Lower lobe of right lung (tissue), 2 donors: ENCODE measurements around the gene TAMALIN. TPM values are rescaled to one million over a fixed set of nuclear protein-coding genes. Genes with fewer than 3 reads are reported as not detected.

Experiments used
- ATAC-seq, 2 donors: fragments of 200-7000 bp; cut with Tn5 transposase; one replicate each; pipeline ENCODE4 v1.9.1; 2020 to 2022; ENCODE audit warnings: mild to moderate bottlenecking in 2 of 2, moderate library complexity in 2 of 2
- DNase-seq: peaks from one replicate; pipeline ENCODE4 v3.0.0-alpha.2; 2020
- H3K27ac ChIP-seq: fragments of 200-600 bp; one replicate; pipeline ENCODE4 v1.8.0; 2022
- H3K27me3 ChIP-seq: fragments of 200-600 bp; one replicate; pipeline ENCODE4 v1.8.0; 2022; ENCODE audit warnings: low read depth
- H3K36me3 ChIP-seq: fragments of 200-600 bp; one replicate; pipeline ENCODE4 v1.8.0; 2022; ENCODE audit warnings: mild to moderate bottlenecking
- H3K4me1 ChIP-seq: fragments of 200-600 bp; one replicate; pipeline ENCODE4 v1.8.0; 2022
- H3K4me3 ChIP-seq: fragments of 200-600 bp; one replicate; pipeline ENCODE4 v1.8.0; 2022; ENCODE audit warnings: mild to moderate bottlenecking
- H3K9me3 ChIP-seq: fragments of 200-600 bp; one replicate; pipeline ENCODE4 v1.8.0; 2022
- intact Hi-C: fragments of 100-400 bp; cut with DNase I; formaldehyde crosslinking; loops from one replicate; pipeline ENCODE4 v1.11.0; 2022
- total RNA-seq: library from RNA; stranded (reverse); fragmentation: NEBNext Ultra II Directional; extraction: Animal tissue kit (Norgen Biotek cat#: 25700); gene quantifications from one replicate; pipeline ENCODE4 v1.2.1, GENCODE V29; 2021
- TF ChIP-seq, protein P1 (sequence below): fragments of 200-600 bp; IDR thresholded peaks from one replicate; pipeline ENCODE4 v1.8.0; 2022; ENCODE audit warnings: antibody characterized with exemption, mild to moderate bottlenecking
- donor health status: DM: no; HTN: yes; CAD: no; lungs with severe emphysema.

Gene TAMALIN
- total RNA-seq, 1 donor from 2014 or later: 85.5 TPM

DNA sequence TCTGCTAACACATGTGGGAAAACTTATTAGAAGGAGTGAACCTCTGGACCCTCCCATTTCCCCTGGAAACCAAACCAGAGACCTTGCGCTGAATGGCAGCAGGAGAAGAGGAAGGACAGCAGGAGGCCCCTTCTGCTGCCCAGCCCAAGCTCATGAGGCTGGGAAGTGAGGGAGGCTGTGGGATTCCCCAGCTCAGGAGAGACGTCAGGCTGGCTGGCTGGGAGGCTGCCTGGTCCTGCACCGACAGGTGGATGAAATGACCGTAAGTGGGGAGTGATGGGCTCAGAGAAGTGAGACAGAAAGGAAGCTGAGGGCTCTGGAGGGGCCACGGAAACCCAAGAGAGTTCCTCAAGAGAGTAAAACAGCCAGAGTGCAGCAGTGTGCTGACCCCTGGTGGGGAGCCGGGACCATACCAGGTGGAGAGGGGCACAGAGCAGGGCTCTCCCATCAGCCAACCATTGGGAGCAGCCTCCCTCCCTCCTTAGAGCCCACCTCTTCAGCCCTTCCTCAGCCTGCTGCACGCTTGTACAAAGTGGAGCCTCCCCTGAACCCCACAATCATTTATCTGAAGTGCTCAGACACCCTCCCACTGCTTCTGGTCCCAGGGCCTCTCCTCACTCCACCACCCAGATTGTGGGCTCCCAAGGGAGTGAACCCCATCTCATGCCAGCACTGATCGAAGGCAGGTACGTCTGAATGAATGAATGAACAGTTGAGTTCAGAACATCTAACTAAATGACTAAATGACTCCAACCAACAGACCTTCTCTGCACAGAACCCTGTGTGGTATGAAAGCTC lies 14.0 kb downstream of the TAMALIN start:
- Histone ChIP-seq H3K36me3 (peaks cover 1% of the 10 kb centered on the region), H3K4me1 (peaks cover 40% of the 10 kb centered on the region), H3K27me3 (no peaks in the 10 kb centered on the region), H3K27ac (no peak overlapping the region), H3K4me3 (no peak overlapping the region), H3K9me3 (no peaks in the 10 kb centered on the region)
- no peak for DNase-seq
- TF ChIP-seq, protein P1, sequence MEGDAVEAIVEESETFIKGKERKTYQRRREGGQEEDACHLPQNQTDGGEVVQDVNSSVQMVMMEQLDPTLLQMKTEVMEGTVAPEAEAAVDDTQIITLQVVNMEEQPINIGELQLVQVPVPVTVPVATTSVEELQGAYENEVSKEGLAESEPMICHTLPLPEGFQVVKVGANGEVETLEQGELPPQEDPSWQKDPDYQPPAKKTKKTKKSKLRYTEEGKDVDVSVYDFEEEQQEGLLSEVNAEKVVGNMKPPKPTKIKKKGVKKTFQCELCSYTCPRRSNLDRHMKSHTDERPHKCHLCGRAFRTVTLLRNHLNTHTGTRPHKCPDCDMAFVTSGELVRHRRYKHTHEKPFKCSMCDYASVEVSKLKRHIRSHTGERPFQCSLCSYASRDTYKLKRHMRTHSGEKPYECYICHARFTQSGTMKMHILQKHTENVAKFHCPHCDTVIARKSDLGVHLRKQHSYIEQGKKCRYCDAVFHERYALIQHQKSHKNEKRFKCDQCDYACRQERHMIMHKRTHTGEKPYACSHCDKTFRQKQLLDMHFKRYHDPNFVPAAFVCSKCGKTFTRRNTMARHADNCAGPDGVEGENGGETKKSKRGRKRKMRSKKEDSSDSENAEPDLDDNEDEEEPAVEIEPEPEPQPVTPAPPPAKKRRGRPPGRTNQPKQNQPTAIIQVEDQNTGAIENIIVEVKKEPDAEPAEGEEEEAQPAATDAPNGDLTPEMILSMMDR: peak; percentile 66
- intact Hi-C loops: no loop called here
- ATAC-seq: peak; percentile 17 to 24

DNA sequence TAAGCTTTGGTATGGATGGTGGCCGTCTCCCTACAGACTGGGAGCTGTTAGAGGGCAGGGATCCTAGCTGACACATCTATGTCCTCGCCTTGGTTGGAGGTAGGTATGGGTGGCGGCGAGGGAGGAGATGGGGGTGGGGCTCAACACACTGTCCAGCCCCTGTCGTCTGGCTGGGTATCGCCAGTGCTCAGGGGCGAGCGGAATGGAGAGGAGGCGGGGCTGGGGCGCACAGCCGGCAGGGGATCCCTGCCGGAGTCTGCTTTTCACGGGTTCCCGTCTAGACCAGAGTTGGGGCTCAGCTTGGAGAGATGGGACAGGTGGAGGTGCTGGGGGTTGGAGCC lies 16.1 kb downstream of the TAMALIN start:
- Histone ChIP-seq H3K27me3 (no peaks in the 10 kb centered on the region), H3K9me3 (no peaks in the 10 kb centered on the region), H3K27ac (peak overlapping the region; percentile 39), H3K36me3 (no peaks in the 10 kb centered on the region), H3K4me1 (peaks cover 49% of the 10 kb centered on the region), H3K4me3 (peak overlapping the region; percentile 63)
- peak; percentile 1 to 4 for ATAC-seq
- no peak for DNase-seq
- TF ChIP-seq, protein P1: no peak
- intact Hi-C loops: no loop called here

DNA sequence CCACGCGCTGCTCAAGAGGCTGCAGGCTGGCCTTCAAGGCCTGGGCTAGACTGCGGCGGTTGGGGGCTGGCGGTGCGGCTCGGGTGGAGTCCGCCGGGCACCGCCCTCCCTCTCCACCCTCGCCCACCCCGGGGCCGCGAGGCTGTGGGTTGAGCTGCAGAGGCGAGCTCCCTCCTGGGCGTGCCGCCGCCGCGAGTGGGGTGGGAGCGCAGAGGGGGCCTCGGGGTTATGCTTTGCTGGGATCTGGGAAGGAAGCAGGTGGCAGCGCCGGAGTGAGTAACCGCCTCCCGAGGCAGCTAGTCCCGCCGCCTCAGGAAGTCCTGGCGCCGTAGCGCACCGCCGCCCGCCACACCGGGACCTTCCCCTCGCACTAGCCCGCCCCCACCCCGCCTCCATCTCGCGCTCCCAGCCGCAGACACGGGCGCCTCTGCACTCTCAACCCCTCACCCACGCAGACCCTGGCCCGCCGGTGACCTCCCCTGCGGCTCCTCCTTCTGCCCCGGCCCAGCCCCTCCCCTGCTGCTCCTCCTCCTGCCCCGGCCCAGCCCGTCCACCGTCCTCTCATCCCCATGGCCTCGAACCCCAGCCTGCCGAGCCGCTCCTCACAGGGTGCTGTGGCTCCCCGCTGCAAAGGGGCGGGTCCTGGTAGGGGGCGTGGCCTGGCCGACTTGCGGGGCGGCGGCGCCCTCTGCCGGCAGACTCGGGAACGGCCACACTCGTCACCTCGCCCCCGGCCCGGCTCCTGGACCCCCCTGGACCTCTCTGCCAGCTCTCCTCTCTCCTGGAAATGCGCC lies 16.6 kb downstream of the TAMALIN start:
- Histone ChIP-seq H3K4me3 (peak overlapping the region; percentile 63), H3K27me3 (no peaks in the 10 kb centered on the region), H3K36me3 (no peaks in the 10 kb centered on the region), H3K27ac (peak overlapping the region; percentile 62), H3K4me1 (peaks cover 49% of the 10 kb centered on the region), H3K9me3 (no peaks in the 10 kb centered on the region)
- TF ChIP-seq, protein P1: peak; percentile 97
- DNase-seq: peak; percentile 93
- intact Hi-C loops: no loop called here
- ATAC-seq: peak; percentile 81 to 86

DNA sequence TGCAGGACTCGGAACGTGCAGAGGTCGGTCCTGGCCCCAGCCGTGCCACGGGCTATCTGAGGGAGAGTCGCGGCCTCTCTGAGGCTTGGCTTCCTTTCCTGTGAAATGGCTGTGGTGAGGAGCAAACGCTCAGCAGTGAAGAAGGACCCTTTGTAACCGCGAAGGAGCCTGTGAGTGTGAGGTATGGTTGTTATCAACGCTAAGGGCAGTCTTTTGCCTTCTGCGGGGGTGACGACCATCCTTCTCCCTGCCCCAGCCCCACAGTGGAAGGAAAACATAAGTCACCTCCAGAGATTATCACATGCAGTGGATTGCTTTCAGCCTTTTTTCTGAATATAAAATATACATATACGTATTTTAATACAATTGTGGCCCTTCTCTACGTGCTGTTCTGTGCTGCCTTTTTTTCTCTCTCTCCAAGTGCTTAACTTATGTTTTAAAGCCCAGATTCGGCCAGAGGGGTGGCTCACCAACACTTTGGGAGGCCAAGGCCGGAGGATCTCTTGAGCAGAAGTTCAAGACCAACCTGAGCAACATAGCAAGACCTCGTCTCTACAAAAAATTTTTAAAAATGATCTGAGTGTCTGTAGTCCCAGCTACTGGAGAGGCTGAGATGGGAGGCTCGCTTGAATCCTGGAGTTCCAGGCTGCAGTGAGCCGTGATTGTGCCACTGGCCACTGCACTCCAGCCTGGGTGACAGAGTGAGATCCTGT lies 17.4 kb downstream of the TAMALIN start:
- ATAC-seq (no peak), DNase-seq (no peak)
- H3K4me3 ChIP-seq: peak overlapping the region; percentile 63
- intact Hi-C loops: no loop called here
- TF ChIP-seq, protein P1: peak; percentile 9
- H3K36me3 ChIP-seq: no peaks in the 10 kb centered on the region
- peaks cover 49% of the 10 kb centered on the region for H3K4me1 ChIP-seq
- no peaks in the 10 kb centered on the region for H3K9me3 ChIP-seq
- H3K27me3 ChIP-seq: no peaks in the 10 kb centered on the region
- peak overlapping the region; percentile 62 for H3K27ac ChIP-seq

DNA sequence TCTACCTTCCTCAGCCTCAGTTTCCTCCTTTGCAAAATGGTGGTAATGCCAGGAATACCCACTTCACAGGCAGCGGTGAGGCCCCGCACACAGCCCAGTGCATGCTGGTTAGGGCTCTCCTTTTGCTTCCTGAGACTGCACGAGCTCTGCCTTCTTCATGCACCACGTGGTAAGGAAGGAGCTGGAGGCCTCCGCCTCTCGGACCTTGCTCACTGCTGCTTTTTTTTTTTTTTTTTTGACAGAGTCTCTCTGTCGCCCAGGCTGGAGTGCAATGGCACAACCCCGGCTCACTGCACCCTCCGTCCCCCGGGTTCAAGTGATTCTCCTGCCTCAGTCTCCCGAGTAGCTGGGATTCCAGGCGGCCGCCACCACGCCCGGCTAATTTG lies 18.1 kb downstream of the TAMALIN start:
- peak overlapping the region; percentile 63 for H3K4me3 ChIP-seq
- peak overlapping the region; percentile 83 for H3K27ac ChIP-seq
- DNase-seq: no peak
- H3K27me3 ChIP-seq: no peaks in the 10 kb centered on the region
- peaks cover 49% of the 10 kb centered on the region for H3K4me1 ChIP-seq
- TF ChIP-seq, protein P1: no peak
- H3K36me3 ChIP-seq: no peaks in the 10 kb centered on the region
- no peaks in the 10 kb centered on the region for H3K9me3 ChIP-seq
- ATAC-seq: peak; percentile 26 to 32
- intact Hi-C loops: loop anchor here (5.0 kb wide), 1 partner anchor 57 kb away; no protein-coding TSS in a partner anchor
